ENCODE results near the gene EML4. TPM values are rescaled to one million over a fixed set of nuclear protein-coding genes. Genes with fewer than 3 reads are reported as not detected.

The EML4 gene
- total RNA-seq, 1 donor from 2014 or later = 43.0 TPM

GRCh38 chr2:42300527-42300926, 131.4 kb downstream of the EML4 start:
- intact Hi-C loops (cut with micrococcal nuclease) = no loop called here
- Mint-ChIP-seq H3K9me3 (no peaks in the 10 kb centered on the region), H3K27me3 (ENCODE audit: low read depth) (no peaks in the 10 kb centered on the region), H3K27ac (no peak overlapping the region), H3K4me1 (ENCODE audit: low read depth) (peaks cover 30% of the 10 kb centered on the region), H3K4me3 (ENCODE audit: low read depth) (no peak overlapping the region), H3K36me3 (ENCODE audit: low read depth) (peaks cover 68% of the 10 kb centered on the region)
- DNase-seq (ENCODE audit: low spot score) = no peak

DNA sequence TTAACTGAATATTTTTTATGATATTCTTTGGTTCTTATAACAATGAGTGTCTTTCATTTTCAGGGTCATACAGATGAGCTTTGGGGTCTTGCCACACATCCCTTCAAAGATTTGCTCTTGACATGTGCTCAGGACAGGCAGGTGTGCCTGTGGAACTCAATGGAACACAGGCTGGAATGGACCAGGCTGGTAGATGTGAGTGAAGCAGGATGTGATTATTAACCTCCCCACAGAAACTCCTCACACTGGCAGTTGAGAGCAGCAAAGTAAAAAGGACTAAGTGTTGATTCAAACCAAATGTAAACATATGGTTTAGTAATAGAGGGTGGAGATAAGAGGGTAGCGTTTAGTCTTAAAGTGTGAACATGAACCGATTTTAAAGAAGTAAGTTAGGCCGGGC, 134.1 kb downstream of the EML4 start:
- Mint-ChIP-seq H3K4me3 (ENCODE audit: low read depth) (no peak overlapping the region), H3K4me1 (ENCODE audit: low read depth) (peaks cover 19% of the 10 kb centered on the region), H3K27ac (no peak overlapping the region), H3K36me3 (ENCODE audit: low read depth) (peaks cover 50% of the 10 kb centered on the region), H3K27me3 (ENCODE audit: low read depth) (no peaks in the 10 kb centered on the region), H3K9me3 (no peaks in the 10 kb centered on the region)
- DNase-seq (ENCODE audit: low spot score) = no peak
- intact Hi-C loops (cut with micrococcal nuclease) = no loop called here

DNA sequence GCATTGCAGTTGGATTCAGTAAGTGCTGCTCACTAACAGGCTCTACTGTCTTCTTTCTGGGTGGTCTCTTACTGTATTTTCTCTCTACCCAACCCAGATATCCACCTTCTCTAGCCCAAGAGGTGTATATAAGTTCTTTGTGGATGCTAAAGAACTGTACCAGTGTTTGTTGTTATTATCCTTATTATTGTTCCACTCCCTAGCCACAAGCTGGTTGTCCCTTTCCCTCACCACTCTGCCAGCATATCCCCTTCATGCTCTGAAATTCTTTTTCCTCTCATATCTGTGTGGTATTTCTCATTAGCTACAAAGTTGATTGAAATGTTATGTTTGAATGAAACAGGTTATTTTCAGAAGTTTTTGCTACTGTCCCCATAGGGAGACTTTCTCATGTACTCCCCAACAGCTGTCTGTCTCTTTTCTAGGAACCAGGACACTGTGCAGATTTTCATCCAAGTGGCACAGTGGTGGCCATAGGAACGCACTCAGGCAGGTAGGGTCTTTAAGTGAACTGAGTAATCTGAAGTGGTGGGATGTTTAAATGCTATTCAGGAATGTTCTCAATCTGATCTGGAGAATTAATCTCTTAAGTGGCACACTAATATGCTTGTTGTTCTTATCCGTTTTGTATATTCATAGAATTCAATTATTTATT, 135.0 kb downstream of the EML4 start:
- Mint-ChIP-seq H3K4me1 (ENCODE audit: low read depth) (peaks cover 12% of the 10 kb centered on the region), H3K36me3 (ENCODE audit: low read depth) (peaks cover 41% of the 10 kb centered on the region), H3K4me3 (ENCODE audit: low read depth) (no peak overlapping the region), H3K9me3 (no peaks in the 10 kb centered on the region), H3K27me3 (ENCODE audit: low read depth) (no peaks in the 10 kb centered on the region), H3K27ac (no peak overlapping the region)
- intact Hi-C loops (cut with micrococcal nuclease) = no loop called here
- DNase-seq (ENCODE audit: low spot score) = no peak

GRCh38 chr2:42307180-42307579, 138.0 kb downstream of the EML4 start:
- peaks cover 5% of the 10 kb centered on the region for H3K4me1 Mint-ChIP-seq (ENCODE audit: low read depth)
- intact Hi-C loops (cut with micrococcal nuclease) = no loop called here
- H3K36me3 Mint-ChIP-seq (ENCODE audit: low read depth) = peaks cover 29% of the 10 kb centered on the region
- no peak overlapping the region for H3K27ac Mint-ChIP-seq
- no peaks in the 10 kb centered on the region for H3K9me3 Mint-ChIP-seq
- DNase-seq (ENCODE audit: low spot score) = no peak
- no peak overlapping the region for H3K4me3 Mint-ChIP-seq (ENCODE audit: low read depth)
- no peaks in the 10 kb centered on the region for H3K27me3 Mint-ChIP-seq (ENCODE audit: low read depth)

- no peak overlapping the region for H3K27ac Mint-ChIP-seq
Measured at GRCh38 chr2:42309366-42309765, 140.2 kb downstream of the EML4 start.

GRCh38 chr2:42310007-42310515, 140.9 kb downstream of the EML4 start:
- H3K4me1 Mint-ChIP-seq (ENCODE audit: low read depth) = peaks cover 8% of the 10 kb centered on the region
- no peak overlapping the region for H3K4me3 Mint-ChIP-seq (ENCODE audit: low read depth)
- no peaks in the 10 kb centered on the region for H3K27me3 Mint-ChIP-seq (ENCODE audit: low read depth)
- H3K9me3 Mint-ChIP-seq = no peaks in the 10 kb centered on the region
- intact Hi-C loops (cut with micrococcal nuclease) = no loop called here
- DNase-seq (ENCODE audit: low spot score) = no peak
- H3K36me3 Mint-ChIP-seq (ENCODE audit: low read depth) = peaks cover 22% of the 10 kb centered on the region
- no peak overlapping the region for H3K27ac Mint-ChIP-seq

More at GRCh38 chr2:42309366-42309765, 140.2 kb downstream of the EML4 start:
- Mint-ChIP-seq H3K4me1 (ENCODE audit: low read depth) (peaks cover 5% of the 10 kb centered on the region), H3K9me3 (no peaks in the 10 kb centered on the region), H3K36me3 (ENCODE audit: low read depth) (peaks cover 17% of the 10 kb centered on the region), H3K4me3 (ENCODE audit: low read depth) (no peak overlapping the region), H3K27me3 (ENCODE audit: low read depth) (no peaks in the 10 kb centered on the region)
- no peak for DNase-seq (ENCODE audit: low spot score)
- intact Hi-C loops (cut with micrococcal nuclease) = no loop called here

DNA sequence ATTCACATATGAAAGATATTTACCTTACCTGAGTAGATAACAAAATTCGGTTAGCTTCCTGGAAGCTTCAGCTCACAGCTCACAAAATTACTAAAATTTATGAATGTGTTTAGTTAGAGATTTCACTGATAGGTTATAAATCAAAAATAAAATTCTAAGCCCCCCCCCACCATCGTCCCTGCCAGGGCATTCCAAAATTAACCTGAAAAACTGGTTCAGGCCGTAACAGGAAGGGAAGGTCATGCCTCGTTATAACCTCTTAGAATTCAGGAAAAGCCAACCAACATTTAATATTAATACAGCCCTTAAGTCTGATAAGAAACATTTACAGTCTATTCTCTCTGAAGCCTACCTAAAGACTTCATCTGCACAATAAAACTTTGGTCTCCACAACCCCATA, 143.0 kb downstream of the EML4 start:
- no peak for DNase-seq (ENCODE audit: low spot score)
- H3K9me3 Mint-ChIP-seq = no peaks in the 10 kb centered on the region
- H3K4me1 Mint-ChIP-seq (ENCODE audit: low read depth) = peaks cover 4% of the 10 kb centered on the region
- no peaks in the 10 kb centered on the region for H3K27me3 Mint-ChIP-seq (ENCODE audit: low read depth)
- H3K27ac Mint-ChIP-seq = no peak overlapping the region
- H3K36me3 Mint-ChIP-seq (ENCODE audit: low read depth) = peaks cover 31% of the 10 kb centered on the region
- no peak overlapping the region for H3K4me3 Mint-ChIP-seq (ENCODE audit: low read depth)
- intact Hi-C loops (cut with micrococcal nuclease) = no loop called here

DNA sequence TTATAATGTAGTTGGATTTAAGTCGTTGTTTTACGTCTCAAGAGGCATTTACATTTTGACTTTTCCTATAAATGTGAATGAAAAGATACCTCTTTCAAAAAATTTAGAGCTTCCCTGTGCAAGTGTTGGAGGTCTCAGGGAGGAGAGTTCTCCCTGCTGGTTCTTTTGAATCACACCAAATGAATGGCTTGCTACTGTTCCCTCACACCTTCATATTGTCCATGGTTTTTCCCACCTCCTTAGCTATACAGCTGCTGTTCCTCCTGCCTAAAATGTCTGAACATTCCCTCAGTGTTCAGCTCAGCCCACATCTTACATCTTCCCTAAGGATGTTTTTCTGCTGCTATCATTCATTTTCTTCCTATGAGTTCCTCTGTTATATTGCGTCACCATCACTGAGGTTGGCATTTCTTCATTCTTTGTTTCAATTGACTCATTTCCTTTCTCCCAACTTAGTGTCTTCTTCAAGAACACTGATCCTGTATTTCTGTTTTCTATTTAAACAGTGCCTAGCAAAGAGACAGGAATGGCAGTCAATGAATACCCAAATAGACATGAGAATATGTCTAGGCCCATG, 145.8 kb downstream of the EML4 start:
- H3K4me3 Mint-ChIP-seq (ENCODE audit: low read depth) = no peak overlapping the region
- H3K27me3 Mint-ChIP-seq (ENCODE audit: low read depth) = no peaks in the 10 kb centered on the region
- DNase-seq (ENCODE audit: low spot score) = no peak
- intact Hi-C loops (cut with micrococcal nuclease) = no loop called here
- H3K27ac Mint-ChIP-seq = no peak overlapping the region
- peaks cover 4% of the 10 kb centered on the region for H3K4me1 Mint-ChIP-seq (ENCODE audit: low read depth)
- no peaks in the 10 kb centered on the region for H3K9me3 Mint-ChIP-seq
- H3K36me3 Mint-ChIP-seq (ENCODE audit: low read depth) = peaks cover 36% of the 10 kb centered on the region

- no peak overlapping the region for H3K4me3 Mint-ChIP-seq (ENCODE audit: low read depth)
- H3K36me3 Mint-ChIP-seq (ENCODE audit: low read depth) = peaks cover 41% of the 10 kb centered on the region
- H3K9me3 Mint-ChIP-seq = no peaks in the 10 kb centered on the region
- intact Hi-C loops (cut with micrococcal nuclease) = no loop called here
- peaks cover 8% of the 10 kb centered on the region for H3K4me1 Mint-ChIP-seq (ENCODE audit: low read depth)
- H3K27ac Mint-ChIP-seq = no peak overlapping the region
- no peaks in the 10 kb centered on the region for H3K27me3 Mint-ChIP-seq (ENCODE audit: low read depth)
- no peak for DNase-seq (ENCODE audit: low spot score)
Measured at GRCh38 chr2:42315844-42316470, 146.8 kb downstream of the EML4 start.

- Mint-ChIP-seq H3K4me1 (ENCODE audit: low read depth) (peaks cover 11% of the 10 kb centered on the region), H3K36me3 (ENCODE audit: low read depth) (peaks cover 47% of the 10 kb centered on the region), H3K4me3 (ENCODE audit: low read depth) (no peak overlapping the region), H3K27ac (no peak overlapping the region), H3K27me3 (ENCODE audit: low read depth) (no peaks in the 10 kb centered on the region), H3K9me3 (no peaks in the 10 kb centered on the region)
- intact Hi-C loops (cut with micrococcal nuclease) = no loop called here
- no peak for DNase-seq (ENCODE audit: low spot score)
Measured at GRCh38 chr2:42316910-42317309, 147.8 kb downstream of the EML4 start.

- DNase-seq (ENCODE audit: low spot score) = no peak
- peaks cover 14% of the 10 kb centered on the region for H3K4me1 Mint-ChIP-seq (ENCODE audit: low read depth)
- intact Hi-C loops (cut with micrococcal nuclease) = no loop called here
- H3K27me3 Mint-ChIP-seq (ENCODE audit: low read depth) = no peaks in the 10 kb centered on the region
- H3K9me3 Mint-ChIP-seq = no peaks in the 10 kb centered on the region
- H3K27ac Mint-ChIP-seq = no peak overlapping the region
- peaks cover 50% of the 10 kb centered on the region for H3K36me3 Mint-ChIP-seq (ENCODE audit: low read depth)
- H3K4me3 Mint-ChIP-seq (ENCODE audit: low read depth) = no peak overlapping the region
Measured at GRCh38 chr2:42317486-42317885, 148.3 kb downstream of the EML4 start.

GRCh38 chr2:42317945-42318344, 148.8 kb downstream of the EML4 start:
- no peak for DNase-seq (ENCODE audit: low spot score)
- Mint-ChIP-seq H3K4me1 (ENCODE audit: low read depth) (peaks cover 14% of the 10 kb centered on the region), H3K36me3 (ENCODE audit: low read depth) (peaks cover 54% of the 10 kb centered on the region), H3K4me3 (ENCODE audit: low read depth) (no peak overlapping the region), H3K27me3 (ENCODE audit: low read depth) (no peaks in the 10 kb centered on the region), H3K27ac (no peak overlapping the region), H3K9me3 (no peaks in the 10 kb centered on the region)
- intact Hi-C loops (cut with micrococcal nuclease) = no loop called here

GRCh38 chr2:42319265-42319664, 150.1 kb downstream of the EML4 start:
- no peaks in the 10 kb centered on the region for H3K27me3 Mint-ChIP-seq (ENCODE audit: low read depth)
- H3K4me3 Mint-ChIP-seq (ENCODE audit: low read depth) = no peak overlapping the region
- H3K36me3 Mint-ChIP-seq (ENCODE audit: low read depth) = peaks cover 57% of the 10 kb centered on the region
- no peak for DNase-seq (ENCODE audit: low spot score)
- H3K4me1 Mint-ChIP-seq (ENCODE audit: low read depth) = peaks cover 14% of the 10 kb centered on the region
- intact Hi-C loops (cut with micrococcal nuclease) = no loop called here
- no peaks in the 10 kb centered on the region for H3K9me3 Mint-ChIP-seq
- H3K27ac Mint-ChIP-seq = no peak overlapping the region

Data from activated T-helper 2 cell treated with anti-CD3 and anti-CD28 coated beads, Interferon-gamma antibody, Interleukin-2, Interleukin-4, amounts not matched to agents 10 μg/mL and 5 μg/mL and 100 μg/mL, durations not matched to agents 14 hours and 24 hours and 36 hours (primary cell).